EL (cell line): Measurements from ENCODE around the gene CPXM2.

Experiments used
- DNase-seq: peaks from one replicate; pipeline ENCODE4 v3.0.0-alpha.2; 2016

CPXM2 gene

GRCh38 chr10:123842692-123843385, 48.8 kb downstream of the CPXM2 start:
- no peak for DNase-seq

GRCh38 chr10:123841560-123841959, 50.0 kb downstream of the CPXM2 start:
- no peak for DNase-seq

- DNase-seq: no peak
These were observed 50.5 kb downstream of the CPXM2 start for GRCh38 chr10:123841115-123841514.

- DNase-seq: no peak
These were observed 50.9 kb downstream of the CPXM2 start for GRCh38 chr10:123840714-123841113.

- no peak for DNase-seq
These were observed 52.9 kb downstream of the CPXM2 start for GRCh38 chr10:123838596-123839310.

- DNase-seq: no peak
These were observed 53.9 kb downstream of the CPXM2 start for GRCh38 chr10:123837756-123838155.

- DNase-seq: no peak
These were observed 55.0 kb downstream of the CPXM2 start for GRCh38 chr10:123836418-123837145.

GRCh38 chr10:123835575-123835974, 56.0 kb downstream of the CPXM2 start:
- no peak for DNase-seq

GRCh38 chr10:123833170-123833850, 58.3 kb downstream of the CPXM2 start:
- no peak for DNase-seq

- no peak for DNase-seq
These were observed 60.3 kb downstream of the CPXM2 start for GRCh38 chr10:123831259-123831658.

GRCh38 chr10:123821136-123821535, 70.5 kb downstream of the CPXM2 start:
- DNase-seq: no peak

GRCh38 chr10:123809632-123810031, 82.0 kb downstream of the CPXM2 start:
- DNase-seq: no peak

- DNase-seq: peak; percentile 79
These were observed 82.7 kb downstream of the CPXM2 start for GRCh38 chr10:123808906-123809305.

GRCh38 chr10:123808286-123808685, 83.3 kb downstream of the CPXM2 start:
- no peak for DNase-seq

GRCh38 chr10:123807444-123808035, 84.1 kb downstream of the CPXM2 start:
- no peak for DNase-seq

GRCh38 chr10:123804716-123805115, 86.9 kb downstream of the CPXM2 start:
- peak; percentile 14 for DNase-seq

- DNase-seq: no peak
These were observed 90.8 kb downstream of the CPXM2 start for GRCh38 chr10:123800821-123801220.

- DNase-seq: peak; percentile 10
These were observed 91.3 kb downstream of the CPXM2 start for GRCh38 chr10:123800289-123800688.

GRCh38 chr10:123798856-123799255, 92.8 kb downstream of the CPXM2 start:
- no peak for DNase-seq

- no peak for DNase-seq
These were observed 93.8 kb downstream of the CPXM2 start for GRCh38 chr10:123797813-123798212.

- DNase-seq: no peak
These were observed 94.9 kb downstream of the CPXM2 start for GRCh38 chr10:123796736-123797135.

GRCh38 chr10:123795846-123796590, 95.6 kb downstream of the CPXM2 start:
- no peak for DNase-seq
